Measurements from ENCODE around the gene SLC35F3.

Gene SLC35F3

GRCh38 chr1:234090212-234091064 lies 186.0 kb downstream of the SLC35F3 start:
- DNase-seq (ENCODE audit: extremely low read depth, low read depth), result no peak
- H3K4me3 ChIP-seq (replicated peaks; ENCODE audit: low read depth, low read length), result no peak overlapping the region

GRCh38 chr1:234091065-234091401 lies 186.6 kb downstream of the SLC35F3 start:
- TF ChIP-seq CTCF (IDR thresholded peaks at IDR 0.05; ENCODE audit: low read depth, low read length, missing control alignments), result no peak
- H3K4me3 ChIP-seq (replicated peaks; ENCODE audit: low read depth, low read length), result no peak overlapping the region
- DNase-seq (ENCODE audit: extremely low read depth, low read depth), result no peak

More at GRCh38 chr1:234090212-234091064, 186.0 kb downstream of the SLC35F3 start:
- no peak for TF ChIP-seq CTCF (IDR thresholded peaks at IDR 0.05; ENCODE audit: low read depth, low read length, missing control alignments)

- DNase-seq (ENCODE audit: extremely low read depth, low read depth), result no peak
- TF ChIP-seq CTCF (IDR thresholded peaks at IDR 0.05; ENCODE audit: low read depth, low read length, missing control alignments), result no peak
- H3K4me3 ChIP-seq (replicated peaks; ENCODE audit: low read depth, low read length), result no peak overlapping the region
Measured at GRCh38 chr1:234091876-234092275, 187.4 kb downstream of the SLC35F3 start.

GRCh38 chr1:234093107-234093506 lies 188.6 kb downstream of the SLC35F3 start:
- TF ChIP-seq CTCF (IDR thresholded peaks at IDR 0.05; ENCODE audit: low read depth, low read length, missing control alignments), result no peak
- no peak for DNase-seq (ENCODE audit: extremely low read depth, low read depth)
- H3K4me3 ChIP-seq (replicated peaks; ENCODE audit: low read depth, low read length), result no peak overlapping the region

GRCh38 chr1:234093741-234094140 lies 189.3 kb downstream of the SLC35F3 start:
- TF ChIP-seq CTCF (IDR thresholded peaks at IDR 0.05; ENCODE audit: low read depth, low read length, missing control alignments), result no peak
- H3K4me3 ChIP-seq (replicated peaks; ENCODE audit: low read depth, low read length), result no peak overlapping the region
- DNase-seq (ENCODE audit: extremely low read depth, low read depth), result no peak

GRCh38 chr1:234094172-234094571 lies 189.7 kb downstream of the SLC35F3 start:
- no peak overlapping the region for H3K4me3 ChIP-seq (replicated peaks; ENCODE audit: low read depth, low read length)
- DNase-seq (ENCODE audit: extremely low read depth, low read depth), result no peak
- no peak for TF ChIP-seq CTCF (IDR thresholded peaks at IDR 0.05; ENCODE audit: low read depth, low read length, missing control alignments)

Data from HFF-Myc (cell line).